Ureter (tissue), 1 donor: ENCODE results near the gene EIF3K. TPM values are rescaled to one million over a fixed set of nuclear protein-coding genes. Genes with fewer than 3 reads are reported as not detected.
"Not testable (repeated sequence)": the region's sequence is repeated elsewhere in the genome, so short reads cannot be mapped to it uniquely, and the experiment has no call there.

Experiments used
- DNase-seq: peaks from one replicate; pipeline ENCODE4 v3.0.0-alpha.2; 2020; ENCODE audit warnings: low spot score
- total RNA-seq: library from RNA; stranded (reverse); gene quantifications from one replicate; pipeline ENCODE4 v1.2.4, GENCODE V29; 2023
- donor health status: DM: yes; HTN: yes; CAD: no.

EIF3K gene
- total RNA-seq, 1 donor from 2014 or later, result 322 TPM

DNA sequence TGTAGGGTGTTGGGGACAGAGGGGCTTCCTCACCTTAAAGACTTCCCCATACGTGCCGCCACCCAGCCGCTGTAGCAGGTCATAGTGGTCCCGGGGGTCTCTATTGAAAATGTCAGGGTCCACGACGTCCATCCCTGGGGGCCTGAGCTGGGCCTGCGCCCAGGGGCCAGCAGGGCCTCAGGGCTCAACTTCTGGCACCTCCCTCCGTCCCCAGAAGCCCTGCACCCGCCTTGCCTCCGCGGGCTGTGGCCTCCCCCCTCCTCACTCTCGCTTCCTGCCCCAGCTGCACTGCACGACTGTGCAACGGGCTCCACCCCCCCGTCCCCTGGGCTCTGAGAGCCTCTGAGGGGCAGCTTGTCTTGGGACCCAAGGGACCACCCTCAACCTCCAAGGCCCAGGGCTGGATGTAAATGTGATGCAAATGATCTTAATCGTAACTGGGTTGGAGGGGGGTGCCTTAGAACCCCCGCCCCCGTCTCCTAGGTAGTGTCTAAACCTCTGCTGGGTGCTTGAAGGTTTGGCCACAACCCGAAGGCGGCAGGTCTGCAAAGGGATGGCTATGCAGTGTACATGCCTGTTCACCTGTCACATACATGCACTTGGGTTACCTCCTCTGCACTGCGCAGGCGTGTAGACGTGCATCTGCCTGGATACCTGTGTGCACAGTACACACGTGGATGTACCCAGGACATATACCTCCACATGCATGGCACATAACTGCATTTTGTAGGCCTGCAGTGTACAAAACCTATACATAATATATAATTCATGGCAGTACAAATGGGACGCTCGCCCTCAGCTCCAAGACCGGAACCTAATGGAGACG, 1.0 kb upstream of the EIF3K start, which contains the start of gene MAP4K1:
Gene MAP4K1, minus strand, starts transcription at position 190 of the 826 bp plus-strand sequence. Its CDS starts 58 bp downstream, at position 132.
- DNase-seq, result no peak

DNA sequence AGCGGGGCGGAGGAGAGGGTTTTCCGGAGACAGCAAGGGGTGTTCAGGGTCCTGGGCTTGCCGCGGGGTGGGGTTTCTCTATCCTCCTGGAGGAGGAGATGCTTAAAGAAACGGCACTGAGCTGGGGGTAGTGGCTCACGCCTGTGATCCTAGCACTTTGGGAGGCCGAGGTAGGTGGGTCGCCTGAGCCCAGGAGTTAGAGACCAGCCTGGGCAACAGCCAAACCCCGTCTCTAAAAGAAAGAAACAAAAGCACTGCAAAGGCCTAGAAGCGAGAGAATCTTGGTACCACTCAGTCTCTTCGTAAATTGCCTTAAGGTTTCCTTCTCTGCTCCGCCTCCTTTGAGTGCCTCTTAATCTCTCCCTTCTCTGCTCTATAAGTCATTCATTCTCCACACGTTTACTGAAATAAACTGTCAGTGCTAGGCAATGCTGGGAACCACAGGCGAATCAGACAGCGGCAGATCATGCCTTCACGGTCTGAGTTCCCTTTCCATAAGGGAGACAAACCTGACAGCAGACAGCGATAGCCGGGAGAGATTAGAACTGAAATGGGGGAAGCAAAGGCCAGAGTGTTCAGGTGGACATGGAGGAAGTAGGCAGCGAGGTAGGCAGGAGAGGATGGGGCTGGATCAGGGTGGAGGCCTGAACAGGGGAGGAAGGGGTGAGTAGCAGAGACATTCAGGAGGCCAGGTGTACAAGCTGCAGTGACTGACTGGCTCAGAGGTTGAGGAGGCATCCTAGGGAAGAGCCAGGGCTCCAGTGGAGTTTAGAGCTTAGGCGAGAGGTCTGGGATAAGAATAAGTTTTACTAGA, 580 bp downstream of the EIF3K start:
- no peak for DNase-seq

DNA sequence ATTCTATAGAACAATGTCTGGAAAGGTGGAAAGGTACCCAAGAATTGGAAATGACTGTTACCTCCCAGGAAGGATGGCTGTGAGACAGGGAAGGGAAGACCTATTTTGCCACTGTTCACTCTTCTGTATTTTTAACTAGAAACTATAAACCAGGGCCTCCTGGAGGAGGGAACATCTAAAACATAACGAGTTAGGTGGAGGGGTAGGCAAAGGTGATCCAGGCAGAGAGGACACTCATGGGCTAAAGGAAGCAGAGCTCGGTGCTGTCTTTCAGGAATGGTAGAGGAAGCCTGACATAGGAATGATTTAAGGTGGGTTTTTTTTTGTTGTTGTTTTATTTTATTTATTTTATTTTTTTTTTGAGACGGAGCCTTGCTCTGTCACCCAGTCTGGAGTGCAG, 5.8 kb downstream of the EIF3K start:
- DNase-seq, result no peak

DNA sequence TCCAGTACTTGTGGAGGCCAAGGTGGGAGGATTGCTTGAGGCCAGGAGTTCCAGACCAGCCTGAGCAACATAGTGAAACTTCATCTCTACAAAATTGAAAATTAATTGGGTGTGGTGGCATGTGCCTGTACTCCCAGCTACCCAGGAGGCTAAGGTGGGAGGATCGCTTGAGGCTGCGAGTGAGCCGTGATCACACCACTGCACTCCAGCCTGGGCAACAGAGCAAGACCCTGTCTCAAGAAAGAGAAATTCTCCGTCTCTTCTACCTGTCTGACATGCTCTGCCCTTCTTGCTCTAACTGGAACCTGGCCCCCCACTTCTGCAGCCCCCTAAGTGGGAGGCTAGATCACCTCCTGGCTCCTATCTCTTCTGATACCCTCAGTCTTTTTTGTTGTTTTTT, 7.4 kb downstream of the EIF3K start:
- DNase-seq, result no peak

DNA sequence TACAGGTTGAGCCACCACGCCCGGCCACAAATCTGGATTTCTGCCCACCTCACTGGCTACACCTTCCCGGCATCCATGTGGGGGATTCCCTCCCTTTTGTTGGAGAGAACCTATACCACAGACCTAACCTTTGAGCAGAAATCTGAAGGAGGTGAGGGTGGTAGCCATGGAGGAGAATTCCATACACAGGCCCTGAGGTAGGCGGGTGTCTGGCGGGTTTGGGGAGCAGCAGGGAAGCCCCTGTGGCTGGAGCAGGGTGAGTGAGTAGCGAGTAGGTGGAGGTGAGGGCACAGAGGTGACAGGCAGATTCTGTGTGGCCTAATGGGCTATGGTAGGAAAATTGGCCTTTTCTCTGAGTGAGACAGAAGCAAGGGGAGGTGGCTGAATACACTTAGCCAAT, 10.6 kb downstream of the EIF3K start:
- no peak for DNase-seq

DNA sequence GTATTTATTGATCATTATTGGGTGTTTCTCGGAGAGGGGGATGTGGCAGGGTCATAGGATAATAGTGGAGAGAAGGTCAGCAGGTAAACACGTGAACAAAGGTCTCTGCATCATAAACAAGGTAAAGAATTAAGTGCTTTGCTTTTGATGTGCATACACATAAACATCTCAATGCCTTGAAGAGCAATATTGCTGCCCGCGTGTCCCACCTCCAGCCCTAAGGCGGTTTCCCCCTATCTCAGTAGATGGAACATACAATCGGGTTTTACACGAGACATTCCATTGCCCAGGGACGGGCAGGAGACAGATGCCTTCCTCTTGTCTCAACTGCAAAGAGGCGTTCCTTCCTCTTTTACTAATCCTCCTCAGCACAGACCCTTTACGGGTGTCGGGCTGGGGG, 12.3 kb downstream of the EIF3K start:
- DNase-seq, result not testable (repeated sequence)

DNA sequence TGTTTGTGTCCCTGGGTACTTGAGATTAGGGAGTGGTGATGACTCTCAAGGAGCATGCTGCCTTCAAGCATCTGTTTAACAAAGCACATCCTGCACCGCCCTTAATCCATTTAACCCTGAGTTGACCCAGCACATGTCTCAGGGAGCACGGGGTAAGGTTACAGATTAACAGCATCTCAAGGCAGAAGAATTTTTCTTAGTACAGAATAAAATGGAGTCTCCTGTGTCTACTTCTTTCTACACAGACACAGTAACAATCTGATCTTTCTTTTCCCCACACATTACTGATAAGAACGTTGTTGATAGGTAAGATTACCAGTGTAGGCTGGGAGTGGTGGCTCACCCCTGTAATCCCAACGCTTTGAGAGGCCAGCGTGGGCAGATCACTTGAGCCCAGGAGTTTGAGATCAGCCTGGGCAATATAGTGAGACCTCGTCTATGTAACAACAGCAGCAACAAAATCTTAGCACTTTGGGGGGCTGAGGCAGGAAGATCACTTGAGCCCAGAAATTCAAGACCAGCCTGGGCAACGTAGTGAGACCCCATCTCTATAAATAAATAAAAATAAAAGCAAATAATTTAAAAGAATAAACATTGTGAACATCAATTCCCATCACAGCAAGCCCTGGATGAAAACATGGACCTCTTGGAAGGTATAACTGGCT, 13.0 kb downstream of the EIF3K start:
- DNase-seq, result not testable (repeated sequence)

DNA sequence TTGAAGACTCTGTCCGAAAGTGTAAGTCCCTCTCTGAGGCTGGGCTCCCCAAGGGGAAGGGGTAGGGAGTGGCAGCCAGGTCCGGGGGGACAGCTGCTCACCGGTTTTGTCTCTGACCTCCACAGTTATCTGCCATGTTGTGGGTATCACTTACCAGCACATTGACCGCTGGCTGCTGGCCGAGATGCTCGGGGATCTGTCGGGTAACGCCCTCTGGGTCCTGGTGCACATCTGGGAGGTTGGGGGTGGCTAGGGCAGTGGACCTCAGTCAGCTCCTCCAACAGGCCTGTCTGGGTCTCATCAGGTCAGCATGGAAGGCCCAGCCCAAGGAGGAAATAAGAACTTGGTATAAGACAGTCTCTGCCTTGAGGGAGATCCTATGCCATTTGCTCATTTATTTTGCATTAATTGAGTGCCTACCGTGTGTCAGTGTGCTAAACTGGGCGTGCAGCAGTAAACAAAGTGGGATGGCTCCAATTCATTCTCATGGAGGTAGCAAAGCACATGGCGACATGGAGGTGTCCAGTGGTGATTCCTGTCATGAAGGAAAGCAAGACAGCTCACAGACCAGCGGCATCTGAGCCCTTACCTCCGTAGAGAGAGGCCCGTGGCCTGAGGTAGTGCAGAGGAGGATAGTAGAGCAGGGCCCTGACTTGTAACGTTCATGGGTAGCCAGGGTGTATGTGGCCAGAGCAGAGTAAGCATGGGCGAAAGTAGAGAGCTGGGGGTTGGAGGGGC, 13.7 kb downstream of the EIF3K start:
- no peak for DNase-seq

DNA sequence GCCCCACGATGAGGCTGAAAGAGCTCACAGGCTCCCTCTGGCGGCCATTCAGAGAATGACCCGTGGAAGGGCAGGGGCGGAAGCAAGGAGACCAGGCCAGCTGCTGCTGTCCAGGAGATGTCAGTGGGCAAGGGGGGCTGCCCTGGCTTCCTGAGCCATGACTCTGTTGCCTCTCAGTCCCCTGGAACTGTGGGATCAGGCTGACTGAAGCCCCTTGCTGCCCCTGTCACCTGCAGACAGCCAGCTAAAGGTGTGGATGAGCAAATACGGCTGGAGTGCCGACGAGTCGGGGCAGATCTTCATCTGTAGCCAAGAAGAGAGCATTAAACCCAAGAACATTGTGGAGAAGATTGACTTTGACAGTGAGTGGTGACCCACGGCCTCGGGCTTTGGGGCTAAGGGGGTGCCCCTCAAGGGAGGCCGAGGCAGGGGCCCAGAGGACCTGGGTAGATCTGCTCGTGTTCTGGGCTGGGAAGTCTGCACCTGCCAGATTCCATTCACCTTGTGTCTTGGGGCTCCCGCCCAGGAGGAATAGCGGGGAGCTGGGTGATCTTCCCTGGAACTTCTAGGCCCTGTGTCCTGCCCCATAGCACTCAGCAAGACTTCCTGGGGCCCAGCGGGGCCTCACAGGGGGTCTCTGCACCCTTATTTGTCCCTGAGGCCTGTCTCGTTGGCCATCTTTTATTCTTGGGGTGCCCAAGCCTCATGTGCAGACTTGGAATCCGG, 15.9 kb downstream of the EIF3K start:
- DNase-seq, result peak; percentile 78

DNA sequence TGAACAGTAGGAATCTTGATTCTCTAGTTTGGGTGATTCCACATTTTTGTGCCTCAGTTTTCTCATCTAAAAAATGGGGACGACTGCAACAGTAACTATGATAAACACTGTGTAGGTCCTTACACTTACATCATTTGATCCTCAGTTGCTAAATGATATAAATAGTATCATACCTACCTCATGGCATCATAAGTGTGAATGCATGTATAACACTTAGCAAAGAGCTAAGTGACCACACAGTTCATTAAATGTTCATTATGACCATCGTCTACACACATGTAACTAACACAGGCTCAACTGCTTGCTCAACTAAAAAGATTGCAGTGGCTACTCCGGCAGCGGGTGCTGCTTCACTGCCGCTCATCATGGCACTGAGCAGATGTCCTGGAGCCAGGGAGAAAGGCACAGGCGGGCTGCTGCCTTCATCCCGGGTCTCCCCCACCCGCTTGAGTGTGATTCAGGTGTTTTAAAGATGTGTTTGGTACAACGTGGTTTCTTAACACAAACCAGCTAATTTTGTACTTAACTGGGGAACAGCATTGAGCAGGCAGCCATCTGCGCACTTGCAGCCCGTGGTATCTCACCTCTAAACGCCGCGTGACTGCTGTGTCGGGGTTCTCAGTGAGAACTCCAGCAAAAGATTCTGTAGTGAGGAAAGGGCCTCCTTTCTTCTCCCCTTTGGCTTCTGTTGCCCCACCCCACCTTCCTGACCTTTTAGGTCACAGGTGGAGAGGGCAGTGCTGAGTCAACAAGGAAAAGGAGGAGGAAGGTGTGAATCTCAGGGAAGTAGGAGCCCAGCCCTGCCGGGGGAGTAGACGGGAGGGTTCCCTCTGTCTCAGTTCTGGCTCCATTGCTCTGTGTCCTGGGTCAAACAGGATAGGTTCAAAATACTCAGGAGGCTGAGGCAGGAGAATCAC, 16.8 kb downstream of the EIF3K start:
- DNase-seq, result no peak

DNA sequence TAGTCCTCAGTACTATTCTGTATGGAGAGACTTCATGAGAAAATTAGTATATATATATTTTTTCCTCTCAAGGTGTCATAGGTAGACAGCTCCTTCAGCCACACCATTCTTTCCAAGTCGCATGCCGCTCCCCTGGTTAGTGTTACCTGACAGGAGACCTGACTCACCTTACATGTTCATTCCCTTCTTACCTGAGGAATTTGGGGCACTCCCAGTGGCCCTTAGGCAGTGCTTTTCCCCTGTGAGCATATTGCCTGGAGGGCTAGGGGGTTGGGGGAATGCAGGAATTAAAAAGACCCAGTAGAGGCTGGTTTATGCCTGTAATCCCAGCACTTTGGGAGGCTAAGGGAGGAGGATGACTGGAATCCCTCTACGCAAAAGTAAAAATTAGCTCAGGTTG, 19.5 kb downstream of the EIF3K start:
- DNase-seq, result no peak

DNA sequence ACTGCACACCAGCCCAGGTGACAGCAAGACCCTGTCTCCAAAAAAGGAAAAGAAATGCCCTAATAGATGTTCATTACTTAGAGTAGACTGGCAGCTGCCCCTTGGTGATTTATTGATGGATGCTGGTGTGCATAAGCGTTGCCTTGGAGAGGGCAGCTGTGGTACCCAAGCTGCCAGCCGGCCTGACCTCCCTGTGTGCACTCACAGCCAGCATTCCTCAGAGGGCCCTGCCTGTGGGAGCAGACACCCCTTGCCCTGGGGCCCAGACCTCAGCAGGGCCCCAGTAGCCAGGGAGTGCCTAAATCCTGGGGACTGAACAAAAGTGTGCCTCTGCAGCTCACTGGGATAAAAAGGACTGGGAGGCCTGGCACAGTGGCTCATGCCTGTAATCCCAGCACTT, 20.7 kb downstream of the EIF3K start:
- DNase-seq, result no peak

DNA sequence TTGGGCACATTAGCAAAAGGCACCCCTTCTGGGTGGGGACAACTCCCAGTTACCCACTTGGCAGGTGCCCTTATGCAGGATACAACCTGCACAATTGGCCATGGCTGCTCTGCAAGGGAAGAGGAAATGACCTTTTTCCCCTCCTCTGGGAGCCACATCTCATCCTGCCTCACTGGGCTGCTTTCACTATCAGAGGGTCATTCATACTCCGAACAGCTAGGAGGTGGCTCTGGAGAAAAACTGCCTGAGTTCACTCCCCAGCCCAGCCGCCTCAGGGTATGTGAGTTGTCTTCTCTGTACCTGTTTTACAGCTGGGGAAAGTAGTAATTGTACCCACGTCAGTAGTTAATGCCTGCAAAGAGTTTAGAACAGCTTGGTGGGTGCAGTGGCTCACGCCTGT, 21.4 kb downstream of the EIF3K start:
- DNase-seq, result no peak

DNA sequence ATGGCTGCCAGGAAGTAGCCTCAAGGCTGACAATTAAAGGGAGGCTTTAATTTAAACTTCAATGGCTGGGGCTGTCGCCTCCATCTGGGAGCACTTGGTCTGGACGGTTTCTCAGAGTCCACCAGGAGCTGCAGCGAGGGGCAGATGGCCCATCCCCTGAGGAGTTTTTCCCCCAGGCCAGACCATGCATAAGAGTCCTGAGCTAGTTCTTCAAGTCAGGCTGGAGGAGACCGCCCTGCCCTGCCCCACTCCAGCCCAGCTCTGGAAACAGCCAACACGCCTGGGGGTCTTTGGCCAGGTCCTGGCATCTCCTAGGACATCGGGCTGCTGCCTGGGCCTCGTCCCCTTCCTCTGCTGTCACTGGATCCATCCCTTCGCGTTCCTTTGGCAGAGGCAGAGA, 23.2 kb downstream of the EIF3K start:
- no peak for DNase-seq

DNA sequence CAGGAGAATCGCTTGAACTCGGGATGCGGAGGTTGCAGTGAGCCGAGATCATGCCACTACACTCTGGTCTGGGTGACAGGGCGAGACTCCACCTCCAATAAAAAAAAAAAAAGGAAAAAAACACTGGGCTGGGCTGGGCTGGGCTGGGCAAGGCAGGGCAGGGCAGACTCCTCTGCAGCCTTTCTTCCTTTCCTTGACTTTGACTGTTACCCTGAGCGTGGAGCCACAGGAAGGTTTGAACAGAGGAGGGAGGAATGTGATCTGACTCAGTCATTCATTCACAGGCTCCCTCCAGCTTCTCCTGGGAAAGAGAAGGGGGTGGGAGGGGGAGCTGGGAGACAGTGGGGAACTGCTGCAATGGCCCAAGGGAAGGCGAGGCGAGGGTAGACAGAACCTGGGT, 25.7 kb downstream of the EIF3K start:
- DNase-seq, result no peak

DNA sequence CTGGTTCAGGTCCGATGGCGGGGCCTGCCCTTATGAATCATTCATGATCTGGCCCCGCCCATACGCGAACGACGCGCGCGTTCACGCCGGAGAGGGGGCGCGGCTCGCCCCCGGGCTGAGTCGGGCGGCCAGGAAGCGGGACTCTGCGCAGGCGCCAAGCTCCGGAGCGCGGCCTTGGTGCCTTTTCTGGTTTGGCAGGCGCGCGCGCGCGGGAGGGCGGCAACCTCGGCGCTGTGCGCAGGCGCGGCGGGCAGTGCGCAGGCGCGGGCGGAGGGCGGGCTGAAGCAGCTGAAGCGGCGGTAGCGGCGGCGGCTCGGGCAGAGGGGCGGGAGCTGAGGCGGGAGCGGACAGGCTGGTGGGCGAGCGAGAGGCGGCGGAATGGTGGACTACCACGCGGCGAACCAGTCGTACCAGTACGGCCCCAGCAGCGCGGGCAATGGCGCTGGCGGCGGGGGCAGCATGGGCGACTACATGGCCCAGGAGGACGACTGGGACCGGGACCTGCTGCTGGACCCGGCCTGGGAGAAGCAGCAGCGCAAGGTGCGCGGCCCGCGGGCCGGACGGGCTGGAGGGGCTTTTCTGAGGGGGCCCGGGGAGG, 28.5 kb downstream of the EIF3K start, which contains the start of gene ACTN4:
Gene ACTN4, plus strand, starts transcription at position 282 of the 598 bp plus-strand sequence. Its CDS starts 97 bp downstream, at position 379.
- peak; percentile 99 for DNase-seq

DNA sequence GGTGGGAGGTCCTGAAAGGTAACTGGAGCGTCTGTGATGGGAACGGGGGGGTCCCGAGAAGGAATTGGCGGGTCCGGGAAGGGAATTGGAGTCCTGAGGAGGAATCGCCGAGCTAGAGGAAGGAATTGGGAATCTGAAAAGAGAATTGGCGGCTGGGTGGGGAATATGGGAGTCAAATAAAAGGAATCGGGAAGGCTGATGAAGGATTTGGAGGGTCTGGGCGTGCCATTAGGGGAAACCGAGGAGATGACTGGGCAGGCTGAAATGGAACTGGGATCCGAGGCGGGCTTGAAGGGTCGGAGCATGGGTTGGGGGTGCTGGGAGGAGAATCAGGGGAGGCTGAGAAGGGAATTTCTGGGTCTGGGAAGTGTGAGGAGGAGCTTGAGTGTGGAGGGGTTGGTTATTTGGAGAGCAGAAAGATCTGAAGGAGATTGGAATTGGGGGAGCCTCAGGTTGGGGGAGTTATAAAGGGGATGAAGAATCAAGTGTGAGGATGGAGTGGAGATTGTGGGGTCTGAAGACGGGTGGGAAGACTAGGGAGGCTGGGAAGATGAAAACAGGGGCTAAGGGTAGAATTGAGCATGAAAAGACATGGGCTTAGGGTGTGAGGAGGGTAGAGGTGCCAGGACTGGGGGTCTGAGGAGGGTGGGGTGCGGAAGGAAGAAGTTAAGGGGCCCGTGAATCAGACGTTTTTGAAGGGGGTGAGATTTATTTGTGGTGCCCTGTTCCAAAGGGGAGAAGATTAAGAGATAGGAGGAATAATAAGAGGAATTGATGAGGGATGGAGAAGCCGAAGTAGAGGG, 29.2 kb downstream of the EIF3K start:
- DNase-seq, result no peak

DNA sequence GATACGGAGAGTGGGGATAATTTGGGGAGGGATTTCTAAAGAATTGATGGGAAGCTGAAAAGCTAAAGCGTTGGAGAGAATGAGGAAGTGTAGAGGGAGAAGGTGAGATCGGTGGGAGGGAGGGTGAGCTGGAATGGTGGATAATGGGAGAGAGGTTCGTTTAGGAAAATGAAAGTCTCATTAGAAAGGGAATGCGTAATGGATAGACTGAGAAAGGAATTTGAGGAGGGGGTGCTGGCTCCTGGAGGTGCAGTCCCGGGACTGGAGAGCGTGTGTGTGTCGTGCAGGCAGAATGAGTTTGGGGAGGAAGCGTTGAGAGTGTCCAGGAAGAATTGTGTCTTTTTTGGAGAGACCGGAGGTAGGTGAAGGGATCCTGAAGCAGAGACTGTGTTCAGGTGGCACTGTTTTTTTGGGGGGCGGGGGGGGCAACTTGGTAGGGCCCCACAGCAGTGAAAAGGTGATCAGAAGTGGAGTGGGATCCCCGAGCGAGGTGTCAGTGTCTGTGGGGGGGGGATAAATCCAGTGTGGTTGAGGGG, 29.8 kb downstream of the EIF3K start:
- no peak for DNase-seq
